HG02938 (cell line): ENCODE measurements around the gene SLC22A3.
"Not testable (repeated sequence)": the region's sequence is repeated elsewhere in the genome, so short reads cannot be mapped to it uniquely, and the experiment has no call there.

ENCODE experiments used
- ATAC-seq: cut with Tn5 transposase; IDR thresholded peaks from one replicate; pipeline ENCODE4 v1.9.1; 2021; ENCODE audit warnings: mild to moderate bottlenecking, moderate library complexity; ENCODE audit not compliant: unreplicated experiment

The SLC22A3 gene

GRCh38 chr6:160437154-160437553 is 89.0 kb downstream of the SLC22A3 start:
- no peak for ATAC-seq

- no peak for ATAC-seq
These were observed 89.6 kb downstream of the SLC22A3 start for GRCh38 chr6:160437775-160438174.

DNA sequence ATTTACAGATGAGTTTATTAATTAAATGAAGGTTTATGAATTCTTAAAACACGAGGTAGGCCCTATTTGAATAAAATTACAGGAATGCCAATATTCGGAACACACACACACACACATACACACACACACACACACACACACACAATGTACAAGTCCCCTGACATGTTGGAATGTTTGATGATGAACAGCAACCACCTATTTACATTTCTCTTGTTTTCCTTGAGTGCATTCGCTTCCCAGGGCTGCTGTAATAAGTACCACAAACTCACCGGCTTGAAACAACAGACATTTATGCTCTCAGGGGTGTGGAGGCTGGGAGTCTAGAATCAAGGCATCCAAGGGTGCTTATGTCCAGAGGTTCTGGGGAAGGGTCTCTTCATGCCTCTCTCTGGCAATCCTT is 90.3 kb downstream of the SLC22A3 start:
- no peak for ATAC-seq

DNA sequence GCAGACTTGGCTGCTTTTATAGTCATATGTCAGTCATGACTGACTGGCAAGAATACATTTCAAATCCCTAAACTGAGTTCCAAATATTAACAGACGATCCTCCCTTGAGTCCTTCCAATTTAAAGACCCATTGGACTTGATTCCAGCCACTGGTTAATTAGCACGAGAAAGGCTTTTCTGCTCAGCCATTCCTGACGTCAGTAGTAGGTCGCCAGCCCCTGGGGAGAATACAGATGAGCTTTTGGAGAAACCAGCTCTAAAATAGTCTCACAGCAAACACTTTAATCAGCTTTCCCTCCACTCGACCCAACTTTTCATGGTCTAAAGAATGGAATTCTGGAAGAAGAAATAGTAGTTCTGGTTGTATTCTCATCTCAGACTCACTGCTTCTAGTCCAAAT is 91.6 kb downstream of the SLC22A3 start:
- no peak for ATAC-seq

DNA sequence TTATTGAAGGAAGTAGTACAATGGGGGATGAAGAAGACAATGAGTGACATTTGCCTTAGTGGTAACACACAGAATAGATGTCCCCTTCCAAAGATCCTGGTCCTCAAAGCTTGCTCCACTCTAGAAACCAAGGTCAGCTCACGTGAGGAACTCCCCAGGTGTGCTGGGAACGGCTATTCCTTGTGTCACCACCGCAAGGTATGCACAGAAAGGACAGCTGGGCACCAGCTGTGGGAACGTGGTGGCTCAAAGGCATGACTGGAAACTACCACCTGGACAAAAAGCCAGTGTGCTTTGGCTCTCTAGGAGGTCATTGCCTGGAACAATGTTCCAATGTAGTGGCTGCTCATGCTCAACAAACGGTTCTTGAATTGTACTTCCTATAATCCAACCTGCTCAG is 94.0 kb downstream of the SLC22A3 start:
- ATAC-seq, result no peak

GRCh38 chr6:160445130-160445529 is 97.0 kb downstream of the SLC22A3 start:
- no peak for ATAC-seq

GRCh38 chr6:160447350-160447749 is 99.2 kb downstream of the SLC22A3 start:
- no peak for ATAC-seq

DNA sequence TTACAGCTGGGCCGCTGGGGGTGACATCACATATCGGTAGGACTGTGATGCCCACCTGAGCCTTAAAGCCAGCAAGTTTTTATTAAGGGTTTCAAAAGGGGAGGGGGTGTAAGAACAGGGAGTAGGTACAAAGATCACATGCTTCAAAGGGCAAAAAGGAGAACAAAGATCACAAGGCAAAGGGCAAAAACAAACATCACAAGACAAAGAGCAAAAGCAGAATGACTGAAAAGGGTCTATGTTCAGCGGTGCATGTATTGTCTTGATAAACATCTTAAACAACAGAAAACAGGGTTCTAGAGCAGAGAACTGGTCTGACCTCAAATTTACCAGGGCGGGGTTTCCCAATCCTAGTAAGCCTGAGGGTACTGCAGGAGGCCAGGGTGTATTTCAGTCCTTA is 101.6 kb downstream of the SLC22A3 start:
- not testable (repeated sequence) for ATAC-seq

- no peak for ATAC-seq
These were observed 102.7 kb downstream of the SLC22A3 start for GRCh38 chr6:160450849-160451248.

GRCh38 chr6:160454303-160454702 is 106.1 kb downstream of the SLC22A3 start:
- no peak for ATAC-seq

DNA sequence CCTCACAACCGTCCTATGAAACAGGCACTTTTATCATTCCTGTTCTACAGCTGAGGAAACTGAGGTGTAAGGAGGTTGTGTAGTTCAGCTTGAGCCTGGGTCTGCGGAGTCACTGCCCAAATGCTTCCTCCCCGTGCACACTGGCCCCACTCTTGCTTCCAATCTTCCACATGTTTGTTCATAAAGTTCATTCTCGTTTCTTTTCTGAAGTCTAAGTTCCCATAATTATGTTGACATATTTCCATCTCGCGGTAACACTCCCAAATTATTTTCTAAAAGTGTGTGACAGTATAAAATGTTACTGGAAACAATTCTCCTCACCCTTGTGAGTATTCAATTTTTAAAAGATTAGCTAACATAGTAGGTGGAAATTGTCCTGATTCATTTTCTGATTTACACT is 106.9 kb downstream of the SLC22A3 start:
- ATAC-seq, result no peak

DNA sequence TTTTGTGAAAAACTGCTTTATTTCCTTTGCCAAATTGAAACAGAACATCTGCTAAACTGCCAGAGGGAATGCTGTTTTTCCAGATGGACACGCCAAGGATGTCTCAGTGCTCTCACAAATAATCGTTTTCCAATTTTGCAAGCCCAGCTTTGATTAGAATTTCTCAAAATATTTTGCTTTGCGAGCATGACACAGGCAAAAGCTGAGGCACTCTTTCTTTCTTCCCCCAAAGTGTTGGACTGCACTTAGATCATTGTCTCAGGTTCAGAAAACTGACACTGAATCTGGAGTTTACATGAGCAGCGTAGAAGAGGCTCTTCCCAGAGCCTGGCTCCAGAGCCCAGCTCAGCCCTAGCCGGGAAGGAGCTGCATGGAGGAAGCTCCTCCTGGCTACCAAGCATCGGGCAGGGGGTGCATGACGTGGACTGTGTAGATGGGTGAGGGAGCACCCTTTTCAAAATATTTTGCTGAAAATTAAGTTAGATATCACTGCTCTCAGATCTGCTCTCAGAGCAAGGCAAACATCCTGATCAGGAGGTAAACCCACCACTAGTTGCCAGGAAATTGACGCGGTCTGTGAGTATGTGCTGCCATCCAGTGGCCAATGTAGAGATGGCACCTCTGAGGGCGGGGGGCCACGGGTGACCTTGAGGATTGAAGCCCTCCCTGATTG is 107.5 kb downstream of the SLC22A3 start:
- ATAC-seq, result peak; percentile 79

DNA sequence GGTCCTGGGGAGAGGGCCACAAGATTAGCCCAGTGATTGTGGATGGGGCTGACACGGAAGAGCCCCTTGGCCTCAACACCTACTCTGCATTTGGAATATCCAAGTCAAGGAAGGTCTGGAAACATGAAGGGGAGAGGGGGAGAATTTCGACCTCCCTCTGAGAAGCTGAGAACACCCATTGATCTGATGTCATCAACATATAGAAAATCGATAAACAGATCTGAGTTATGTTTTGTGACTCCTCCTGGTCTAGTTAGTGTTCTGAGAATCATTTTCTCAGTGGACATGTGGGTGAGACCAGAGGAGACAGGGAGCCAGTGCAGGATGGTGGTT is 108.0 kb downstream of the SLC22A3 start:
- ATAC-seq, result no peak

DNA sequence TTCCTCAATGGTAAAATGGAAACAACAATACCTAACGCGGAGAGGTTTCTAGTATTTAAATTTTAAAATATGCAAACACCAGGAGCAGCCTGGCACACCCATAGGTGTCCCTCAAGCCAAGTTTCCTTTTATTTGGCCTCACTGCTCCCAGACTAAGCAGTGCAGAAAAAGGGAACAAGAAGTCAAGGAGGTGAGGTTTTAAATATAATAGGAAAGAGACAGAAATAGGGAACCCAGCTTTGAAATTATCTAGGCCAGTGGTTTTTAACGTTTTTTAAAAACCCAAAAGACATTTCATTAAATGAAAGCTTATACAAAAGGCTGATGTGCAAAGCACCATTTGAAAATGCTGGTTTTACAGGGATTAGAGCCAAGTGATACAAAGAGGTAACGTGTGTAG is 109.6 kb downstream of the SLC22A3 start:
- ATAC-seq, result no peak

GRCh38 chr6:160461641-160462040 is 113.5 kb downstream of the SLC22A3 start:
- ATAC-seq, result no peak

- peak; percentile 14 for ATAC-seq
These were observed 113.9 kb downstream of the SLC22A3 start for GRCh38 chr6:160462116-160462515.

- peak; percentile 97 for ATAC-seq
These were observed 114.5 kb downstream of the SLC22A3 start for GRCh38 chr6:160462551-160463109.

- ATAC-seq, result no peak
These were observed 116.6 kb downstream of the SLC22A3 start for GRCh38 chr6:160464744-160465143.

DNA sequence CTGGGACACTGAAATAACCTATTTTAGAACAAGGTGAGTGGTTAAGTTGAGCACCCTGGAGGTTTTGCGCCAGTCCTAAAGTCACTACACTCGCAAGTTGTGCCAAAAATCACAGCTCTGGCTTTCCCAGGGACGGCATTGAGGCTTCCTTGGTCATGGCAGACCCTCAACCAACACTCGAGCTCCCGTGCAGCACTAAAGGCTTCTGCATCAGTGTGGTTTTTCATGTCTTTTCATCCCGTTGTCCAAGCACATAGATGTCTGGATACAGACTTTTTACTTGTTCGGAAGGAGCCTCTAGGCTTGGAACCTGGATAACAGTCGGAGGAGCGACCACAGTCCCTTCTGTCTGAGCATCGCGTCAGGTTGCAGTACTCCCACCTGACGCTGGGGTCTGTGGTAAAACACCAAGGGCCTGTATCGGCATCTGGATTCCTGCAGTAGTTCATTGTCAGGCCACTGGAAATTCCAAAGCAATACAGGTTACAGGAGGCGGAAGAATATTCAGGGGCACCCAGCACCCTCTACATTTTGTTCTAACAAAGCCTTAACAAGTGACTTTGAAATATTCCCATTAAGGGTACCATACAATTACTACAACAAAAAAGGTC is 119.2 kb downstream of the SLC22A3 start:
- not testable (repeated sequence) for ATAC-seq

DNA sequence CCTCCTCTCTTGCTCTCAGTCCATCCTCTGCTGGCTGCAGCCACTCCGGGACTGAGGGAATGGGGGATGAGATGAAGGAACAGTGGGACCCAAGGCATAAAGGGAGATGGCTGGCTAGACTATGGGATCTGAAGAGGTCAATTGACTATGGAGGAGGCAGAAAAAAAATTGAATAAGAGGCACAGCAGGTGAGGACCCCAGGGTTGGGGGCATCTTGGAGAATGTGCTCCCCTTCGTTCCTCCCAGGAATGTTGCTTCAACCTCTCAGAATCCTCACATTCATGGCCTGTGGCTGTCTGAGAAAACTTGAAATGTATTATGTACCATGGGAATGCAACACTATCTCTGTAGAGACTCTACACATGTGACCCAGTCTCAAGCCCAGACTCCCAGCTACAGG is 121.0 kb downstream of the SLC22A3 start:
- no peak for ATAC-seq

GRCh38 chr6:160476056-160476455 is 127.9 kb downstream of the SLC22A3 start:
- not testable (repeated sequence) for ATAC-seq

DNA sequence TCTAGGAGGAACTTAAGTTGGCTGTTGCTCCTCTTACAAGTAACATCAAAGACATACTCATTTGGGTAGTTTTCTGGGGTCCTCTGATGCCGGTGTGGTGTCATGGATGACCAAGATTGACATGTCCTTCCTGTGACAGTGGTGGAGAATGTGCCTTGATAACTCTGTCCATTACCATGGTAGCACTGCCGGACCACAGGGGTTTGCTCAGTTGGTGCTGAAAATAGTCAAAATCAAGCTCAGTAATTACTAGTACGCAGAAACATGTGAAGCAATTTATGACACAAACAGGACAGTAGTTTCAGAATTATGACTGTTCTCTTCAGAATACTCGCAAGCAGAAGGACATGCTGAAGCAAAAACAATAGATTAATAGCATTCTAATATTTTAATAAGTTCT is 128.9 kb downstream of the SLC22A3 start:
- not testable (repeated sequence) for ATAC-seq

GRCh38 chr6:160477901-160478300 is 129.7 kb downstream of the SLC22A3 start:
- ATAC-seq, result no peak
